Stomach (tissue), 9 donors: ENCODE results near the gene FANCD2OS. TPM values are rescaled to one million over a fixed set of nuclear protein-coding genes. Genes with fewer than 3 reads are reported as not detected.
"Not testable (repeated sequence)": the region's sequence is repeated elsewhere in the genome, so short reads cannot be mapped to it uniquely, and the experiment has no call there.

Source experiments
- DNase-seq, 2 donors: peaks; one replicate each; pipeline versions ENCODE4 v3.0.0 to v3.0.0-alpha.2; 2013 to 2019
- H3K27ac ChIP-seq, 5 donors: fragments of 200-600 bp in 4 of 5; sonication (generic) in 4 of 5; one replicate each; pipeline ENCODE4 v1.5.1; 2013 to 2019; ENCODE audit warnings: mild to moderate bottlenecking in 1 of 5, moderate library complexity in 1 of 5
- H3K27me3 ChIP-seq, 3 donors: fragments of 200-600 bp; sonication (generic); one replicate each; pipeline ENCODE4 v1.5.1; 2017 to 2019; ENCODE audit warnings: mixed run types in 1 of 3
- H3K36me3 ChIP-seq, 4 donors: fragments of 200-600 bp; sonication (generic); 1 replicate in 3 of 4; 2 replicates in 1 of 4; pipeline ENCODE4 v1.5.1; 2016 to 2019
- H3K4me1 ChIP-seq, 4 donors: fragments of 200-600 bp; sonication (generic); one replicate each; pipeline ENCODE4 v1.5.1; 2016 to 2019
- H3K4me3 ChIP-seq, 4 donors: fragments of 200-600 bp; sonication (generic) in 3 of 4; one replicate each; pipeline ENCODE4 v1.5.1; 2016 to 2019; ENCODE audit warnings: mild to moderate bottlenecking in 1 of 4
- H3K9me3 ChIP-seq, 4 donors: fragments of 200-600 bp; sonication (generic); one replicate each; pipeline ENCODE4 v1.5.1; 2016 to 2019
- EP300 ChIP-seq: sonication (generic); formaldehyde crosslinking; IDR thresholded peaks from one replicate; pipeline ENCODE4 v1.6.1; 2017; ENCODE audit warnings: antibody characterized with exemption
- POLR2A ChIP-seq, 4 donors: fragments of 450-650 bp; IDR thresholded peaks; one replicate each; pipeline ENCODE4 v1.6.1; 2016; ENCODE audit warnings: antibody characterized with exemption in 4 of 4, control low read depth in 2 of 4, mild to moderate bottlenecking in 1 of 4, moderate library complexity in 1 of 4
- POLR2AphosphoS5 ChIP-seq, 3 donors: sonication (generic); formaldehyde crosslinking; IDR thresholded peaks; one replicate each; pipeline ENCODE4 v1.6.1; 2016; ENCODE audit warnings: antibody characterized with exemption in 3 of 3
- WGBS, 5 donors: extraction: QIAGEN DNeasy Blood & Tissue Kit in 3 of 5; methylation state at CpG; one replicate each; pipeline versions ENCODE4 v1.1.5 to v1.1.7; 2013 to 2018; 5-methylcytosine and 5-hydroxymethylcytosine counted together
- intact Hi-C: fragments of 100-400 bp; cut with DNase I; formaldehyde crosslinking; loops from one replicate; pipeline ENCODE4 v1.15.1; 2023; ENCODE audit warnings: low total_unique reads
- polyA plus RNA-seq, 3 donors: library from polyadenylated mRNA; stranded (reverse); fragments of 200-250 nt; gene quantifications; one replicate each; pipeline ENCODE4 v1.2.3, GENCODE V29; 2013
- total RNA-seq, 5 donors: library from RNA; depleted of rRNA; stranded (reverse); fragments of >200 nt; gene quantifications; one replicate each; pipeline versions ENCODE4 v1.1.0 to v1.2.3, GENCODE V29; 2014 to 2016
- TF ChIP-seq, protein P1 (sequence below), 7 experiments: fragments of 450-650 bp in 4 of 7; fragments of 200-600 bp in 3 of 7; sonication (generic) in 3 of 7; IDR thresholded peaks; one replicate each; pipeline ENCODE4 v1.5.1; 2016 to 2019; ENCODE audit warnings: antibody characterized with exemption in 7 of 7, control low read depth in 2 of 7, mild to moderate bottlenecking in 1 of 7
- donor health status: healthy with polysubstance abuse.
- donor health status: Bipolar disorder and iron deficiency.
- donor health status: healthy.

Gene FANCD2OS
- total and polyA plus RNA-seq, 8 donors, result not detected

GRCh38 chr3:10115326-10116137 lies 7.5 kb upstream of the FANCD2OS start, which contains the start of gene BRK1:
TSS of gene BRK1 (plus strand) at chr3:10115675. CDS start at chr3:10115702, 27 bp downstream.
- Histone ChIP-seq H3K4me3 (peak within 1 kb of the TSS; percentile 83 to 96 (median 89)), H3K4me1 (peaks cover 8 to 48% (median 35%) of the 10 kb centered on the region in 4 donors)

DNA sequence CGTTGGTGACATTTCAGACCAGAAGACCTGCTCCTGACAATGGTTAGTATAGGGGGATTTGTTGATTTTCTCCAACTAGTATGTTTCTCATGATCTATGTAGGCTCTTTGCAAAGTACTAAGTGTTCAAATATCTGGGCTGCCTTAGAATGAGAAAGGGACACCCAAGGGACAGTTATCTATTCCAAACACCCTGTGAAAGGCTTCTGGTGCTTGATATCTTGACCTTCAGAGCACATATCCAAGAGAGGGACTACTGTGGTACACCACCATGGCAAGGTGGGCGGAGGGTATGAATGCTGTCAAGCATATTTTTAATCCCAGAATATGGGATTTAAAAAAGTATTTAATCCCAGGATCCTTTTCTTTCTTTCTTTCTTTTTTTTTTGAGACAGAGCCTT lies 1.1 kb downstream of the FANCD2OS start:
- no peaks in the 10 kb centered on the region for H3K9me3 ChIP-seq
- no peak overlapping the region for H3K27ac ChIP-seq
- no peaks in the 10 kb centered on the region for H3K36me3 ChIP-seq
- no peak overlapping the region for H3K4me3 ChIP-seq
- H3K27me3 ChIP-seq, result peaks cover 0 to 17% (median 0%) of the 10 kb centered on the region in 3 donors
- intact Hi-C loops, result no loop called here
- TF ChIP-seq POLR2AphosphoS5 (IDR thresholded peaks at IDR 0.05) (no peak), POLR2A (IDR thresholded peaks at IDR 0.05) (no peak), EP300 (no peak)
- TF ChIP-seq, protein P1, sequence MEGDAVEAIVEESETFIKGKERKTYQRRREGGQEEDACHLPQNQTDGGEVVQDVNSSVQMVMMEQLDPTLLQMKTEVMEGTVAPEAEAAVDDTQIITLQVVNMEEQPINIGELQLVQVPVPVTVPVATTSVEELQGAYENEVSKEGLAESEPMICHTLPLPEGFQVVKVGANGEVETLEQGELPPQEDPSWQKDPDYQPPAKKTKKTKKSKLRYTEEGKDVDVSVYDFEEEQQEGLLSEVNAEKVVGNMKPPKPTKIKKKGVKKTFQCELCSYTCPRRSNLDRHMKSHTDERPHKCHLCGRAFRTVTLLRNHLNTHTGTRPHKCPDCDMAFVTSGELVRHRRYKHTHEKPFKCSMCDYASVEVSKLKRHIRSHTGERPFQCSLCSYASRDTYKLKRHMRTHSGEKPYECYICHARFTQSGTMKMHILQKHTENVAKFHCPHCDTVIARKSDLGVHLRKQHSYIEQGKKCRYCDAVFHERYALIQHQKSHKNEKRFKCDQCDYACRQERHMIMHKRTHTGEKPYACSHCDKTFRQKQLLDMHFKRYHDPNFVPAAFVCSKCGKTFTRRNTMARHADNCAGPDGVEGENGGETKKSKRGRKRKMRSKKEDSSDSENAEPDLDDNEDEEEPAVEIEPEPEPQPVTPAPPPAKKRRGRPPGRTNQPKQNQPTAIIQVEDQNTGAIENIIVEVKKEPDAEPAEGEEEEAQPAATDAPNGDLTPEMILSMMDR (IDR thresholded peaks at IDR 0.05), result no peak
- H3K4me1 ChIP-seq, result no peaks in the 10 kb centered on the region
- WGBS, 5 donors, result 75 to 88% (median 83%) methylated on average over 2 of the region's 2 CpGs
- DNase-seq, result no peak

More at GRCh38 chr3:10115326-10116137, 7.5 kb upstream of the FANCD2OS start, which contains the start of gene BRK1:
- H3K9me3 ChIP-seq, result no peaks in the 10 kb centered on the region
- peaks cover 0 to 13% (median 11%) of the 10 kb centered on the region in 4 donors for H3K36me3 ChIP-seq
- 0 to 1% (median 1%) methylated on average over 48 to 54 of the region's 54 CpGs for WGBS, 5 donors
- peak; percentile 90 to 99 (median 98) for TF ChIP-seq POLR2AphosphoS5 (IDR thresholded peaks at IDR 0.05)
- TF ChIP-seq, protein P1 (IDR thresholded peaks at IDR 0.05), result peak in 1 of 7 experiments; percentile 18
- TF ChIP-seq POLR2A (IDR thresholded peaks at IDR 0.05), result peak in 2 of 4 donors; percentile 76 to 86
- TF ChIP-seq EP300, result no peak
- intact Hi-C loops, result no loop called here
- H3K27ac ChIP-seq, result peak within 1 kb of the TSS; percentile 81 to 90 (median 82)
- no peaks in the 10 kb centered on the region for H3K27me3 ChIP-seq
- DNase-seq, result peak; percentile 96 to 98

DNA sequence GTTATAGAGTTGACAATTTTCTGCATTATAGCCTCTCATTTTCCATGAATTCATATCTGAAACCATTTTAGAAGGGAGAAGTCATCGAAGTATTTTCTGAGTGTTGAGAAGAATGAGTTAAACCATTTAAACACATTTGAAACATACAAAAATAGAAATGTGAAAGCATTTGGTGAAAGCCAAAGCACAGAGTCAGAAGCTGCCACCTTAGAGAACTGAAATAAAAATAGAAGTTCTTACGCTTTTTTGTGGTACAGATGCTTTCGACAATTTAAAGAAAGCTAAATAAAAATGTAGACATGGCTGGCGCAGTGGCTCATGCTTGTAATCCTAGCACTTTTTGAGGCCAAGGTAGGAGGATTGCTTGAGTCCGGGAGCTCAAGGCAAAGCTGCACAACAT lies 9.0 kb downstream of the FANCD2OS start:
- TF ChIP-seq POLR2AphosphoS5 (IDR thresholded peaks at IDR 0.05) (no peak), POLR2A (IDR thresholded peaks at IDR 0.05) (no peak), EP300 (no peak)
- TF ChIP-seq, protein P1 (IDR thresholded peaks at IDR 0.05), result no peak
- no peaks in the 10 kb centered on the region for H3K4me1 ChIP-seq
- WGBS, 5 donors, result 93 to 97% (median 97%) methylated on average over 5 of the region's 5 CpGs

DNA sequence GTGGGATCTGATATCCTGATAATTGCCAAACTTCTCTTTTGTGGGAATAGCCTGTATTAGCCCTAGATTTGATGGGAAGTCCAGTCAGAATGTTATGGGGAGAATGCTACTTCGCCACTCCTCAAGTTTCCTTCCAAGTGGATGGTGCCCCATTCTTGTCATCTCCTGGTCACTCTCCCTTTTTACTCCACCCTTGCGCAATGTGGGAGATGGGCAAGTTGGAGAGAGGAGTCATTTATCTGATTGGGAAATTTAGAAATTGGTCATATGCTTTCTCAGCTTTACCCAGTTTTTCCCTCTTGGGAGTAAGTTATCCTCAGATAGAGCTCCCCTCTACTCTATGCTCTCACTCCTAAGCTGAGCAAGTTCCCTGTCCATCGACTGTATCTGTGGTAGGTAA lies 14.4 kb downstream of the FANCD2OS start:
- no peaks in the 10 kb centered on the region for H3K9me3 ChIP-seq

More for the DNA sequence above, 9.0 kb downstream of the FANCD2OS start:
- DNase-seq, result no peak
- Histone ChIP-seq H3K4me3 (no peak overlapping the region), H3K27ac (no peak overlapping the region), H3K27me3 (no peaks in the 10 kb centered on the region), H3K9me3 (no peaks in the 10 kb centered on the region), H3K36me3 (peaks cover 0 to 4% (median 0%) of the 10 kb centered on the region in 4 donors)
- intact Hi-C loops, result no loop called here

GRCh38 chr3:10091387-10091786 lies 16.7 kb downstream of the FANCD2OS start:
- H3K4me3 ChIP-seq, H3K4me1 ChIP-seq, H3K9me3 ChIP-seq, DNase-seq, H3K27me3 ChIP-seq, intact Hi-C loops, H3K36me3 ChIP-seq: not testable (repeated sequence)
- peak overlapping the region in 2 of 5 donors; percentile 7 to 49 for H3K27ac ChIP-seq
- 21 to 74% (median 63%) methylated on average over 1 to 2 of the region's 2 CpGs for WGBS, 5 donors

More for the DNA sequence above, 14.4 kb downstream of the FANCD2OS start:
- Histone ChIP-seq H3K4me1 (no peaks in the 10 kb centered on the region), H3K27ac (no peak overlapping the region), H3K36me3 (peaks cover 0 to 7% (median 0%) of the 10 kb centered on the region in 4 donors), H3K4me3 (no peak overlapping the region), H3K27me3 (no peaks in the 10 kb centered on the region)
- no peak for DNase-seq
- TF ChIP-seq EP300 (no peak), POLR2AphosphoS5 (IDR thresholded peaks at IDR 0.05) (no peak), POLR2A (IDR thresholded peaks at IDR 0.05) (no peak)
- TF ChIP-seq, protein P1 (IDR thresholded peaks at IDR 0.05), result no peak
- intact Hi-C loops, result no loop called here
- WGBS, 5 donors, result 93 to 97% (median 96%) methylated on average over 3 of the region's 3 CpGs

- H3K36me3 ChIP-seq, H3K27me3 ChIP-seq, DNase-seq, H3K4me3 ChIP-seq, H3K4me1 ChIP-seq, H3K9me3 ChIP-seq, intact Hi-C loops: not testable (repeated sequence)
- peak overlapping the region; percentile 30 to 66 (median 49) for H3K27ac ChIP-seq
- WGBS, 5 donors, result 44 to 60% (median 56%) methylated on average over 1 of the region's 1 CpG; no CpG with 5 or more reads in 2 of the 5 donors
Measured at GRCh38 chr3:10090774-10091173, 17.3 kb downstream of the FANCD2OS start.
